Activated T-cell treated with anti-CD3 and anti-CD28 coated beads, Interleukin-2, amount 50 U/mL, for 72 hours (primary cell): ENCODE results near the gene POLN. TPM values are rescaled to one million over a fixed set of nuclear protein-coding genes. Genes with fewer than 3 reads are reported as not detected.

Experiments used
- ATAC-seq, 2 donors: fragments of 150-1000 bp; cut with Tn5 transposase; replicated peaks in 1 of 2; 2 replicates each; pipeline ENCODE4 v1.10.0; 2021; ENCODE audit warnings: moderate library complexity in 2 of 2, mild to moderate bottlenecking in 1 of 2
- DNase-seq, 2 donors: peaks; one replicate each; pipeline ENCODE4 v3.0.0; 2021 to 2022; ENCODE audit warnings: mixed read lengths in 1 of 2
- H3K27ac Mint-ChIP-seq: one replicate; pipeline ENCODE4 v1.8.0; 2022; ENCODE audit warnings: mild to moderate bottlenecking, moderate library complexity, mixed read lengths
- H3K27me3 Mint-ChIP-seq: one replicate; pipeline ENCODE4 v1.8.0; 2022; ENCODE audit warnings: low read depth, mixed read lengths
- H3K36me3 Mint-ChIP-seq, 2 donors: one replicate each; pipeline ENCODE4 v1.8.0; 2022; ENCODE audit warnings: mixed read lengths in 2 of 2, mild to moderate bottlenecking in 1 of 2; ENCODE audit not compliant: insufficient read depth in 2 of 2
- H3K4me1 Mint-ChIP-seq: one replicate; pipeline ENCODE4 v1.8.0; 2022; ENCODE audit warnings: low read depth, mixed read lengths
- H3K4me3 Mint-ChIP-seq, 2 donors: one replicate each; pipeline ENCODE4 v1.8.0; 2022; ENCODE audit warnings: mild to moderate bottlenecking in 2 of 2, mixed read lengths in 2 of 2, moderate library complexity in 2 of 2
- H3K9me3 Mint-ChIP-seq, 2 donors: one replicate each; pipeline ENCODE4 v1.8.0; 2022; ENCODE audit warnings: mixed read lengths in 2 of 2
- total RNA-seq, 2 donors: library from RNA; stranded (reverse); gene quantifications; one replicate each; pipeline ENCODE4 v1.2.3, GENCODE V29; 2022

Gene POLN
- total RNA-seq, 2 donors from 2014 or later: 4.6 TPM

DNA sequence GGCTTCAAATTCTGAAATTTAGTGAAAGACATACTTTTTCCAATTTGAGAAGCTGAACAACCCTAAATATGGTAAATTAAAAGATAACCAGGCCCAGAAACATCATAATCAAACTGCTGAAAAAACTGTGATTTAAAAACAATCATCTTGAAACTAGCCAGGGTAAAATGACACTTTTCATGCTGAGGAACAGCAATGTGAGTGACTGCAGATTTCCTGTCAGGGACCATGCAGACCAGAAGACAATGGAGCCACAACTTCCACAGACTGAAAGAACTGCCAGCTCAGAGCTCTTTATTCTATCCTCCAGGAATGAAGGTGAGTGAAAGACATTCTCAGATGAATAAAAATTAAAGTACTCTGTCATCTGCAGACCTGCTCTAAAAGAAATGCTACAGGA lies 109.5 kb downstream of the POLN start:
- H3K4me3 Mint-ChIP-seq: no peak overlapping the region
- H3K27ac Mint-ChIP-seq: no peak overlapping the region
- no peak for DNase-seq
- no peak for ATAC-seq
- H3K36me3 Mint-ChIP-seq: peaks cover 7 to 17% of the 10 kb centered on the region in 2 donors
- no peaks in the 10 kb centered on the region for H3K27me3 Mint-ChIP-seq
- peaks cover 14% of the 10 kb centered on the region for H3K4me1 Mint-ChIP-seq
- peaks cover 12 to 14% of the 10 kb centered on the region in 2 donors for H3K9me3 Mint-ChIP-seq

DNA sequence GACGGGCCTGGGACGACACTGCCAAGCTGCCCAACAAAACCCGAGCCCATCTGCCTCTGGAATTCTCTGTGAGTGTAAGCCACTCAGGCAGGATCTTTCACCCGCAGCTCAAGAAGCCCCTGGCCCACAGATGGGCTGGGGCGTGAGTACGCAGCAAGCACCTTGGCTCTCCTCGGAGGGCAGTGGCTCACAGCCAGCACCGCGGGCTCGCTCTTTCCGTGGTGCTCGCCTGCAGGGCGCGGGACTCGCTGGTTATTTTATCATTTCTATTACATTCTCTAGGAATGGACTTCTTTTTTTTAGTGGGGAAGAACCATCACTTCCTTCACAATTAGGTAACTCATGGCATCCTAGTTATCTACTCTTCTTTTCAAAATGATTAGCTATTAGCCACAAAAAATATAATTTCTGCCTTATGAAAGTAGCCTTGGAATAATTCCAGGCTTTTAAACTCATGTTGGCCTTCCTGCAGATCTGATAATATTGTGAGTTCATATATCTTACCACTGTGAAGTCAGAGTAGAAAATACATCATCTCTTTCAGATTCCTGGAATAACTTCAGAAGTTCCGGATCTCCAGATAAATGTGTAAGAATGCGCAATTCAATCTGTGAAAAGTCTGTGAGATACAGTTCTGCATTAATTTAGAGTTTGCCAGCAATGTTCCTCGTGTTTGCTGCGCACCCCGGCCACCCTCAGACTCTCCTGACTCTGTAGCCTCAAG lies 114.2 kb downstream of the POLN start:
- peaks cover 9 to 10% of the 10 kb centered on the region in 2 donors for H3K9me3 Mint-ChIP-seq
- ATAC-seq (no peak), DNase-seq (no peak)
- H3K36me3 Mint-ChIP-seq: peaks cover 7 to 10% of the 10 kb centered on the region in 2 donors
- no peak overlapping the region for H3K27ac Mint-ChIP-seq
- no peaks in the 10 kb centered on the region for H3K27me3 Mint-ChIP-seq
- no peaks in the 10 kb centered on the region for H3K4me1 Mint-ChIP-seq
- H3K4me3 Mint-ChIP-seq: no peak overlapping the region

DNA sequence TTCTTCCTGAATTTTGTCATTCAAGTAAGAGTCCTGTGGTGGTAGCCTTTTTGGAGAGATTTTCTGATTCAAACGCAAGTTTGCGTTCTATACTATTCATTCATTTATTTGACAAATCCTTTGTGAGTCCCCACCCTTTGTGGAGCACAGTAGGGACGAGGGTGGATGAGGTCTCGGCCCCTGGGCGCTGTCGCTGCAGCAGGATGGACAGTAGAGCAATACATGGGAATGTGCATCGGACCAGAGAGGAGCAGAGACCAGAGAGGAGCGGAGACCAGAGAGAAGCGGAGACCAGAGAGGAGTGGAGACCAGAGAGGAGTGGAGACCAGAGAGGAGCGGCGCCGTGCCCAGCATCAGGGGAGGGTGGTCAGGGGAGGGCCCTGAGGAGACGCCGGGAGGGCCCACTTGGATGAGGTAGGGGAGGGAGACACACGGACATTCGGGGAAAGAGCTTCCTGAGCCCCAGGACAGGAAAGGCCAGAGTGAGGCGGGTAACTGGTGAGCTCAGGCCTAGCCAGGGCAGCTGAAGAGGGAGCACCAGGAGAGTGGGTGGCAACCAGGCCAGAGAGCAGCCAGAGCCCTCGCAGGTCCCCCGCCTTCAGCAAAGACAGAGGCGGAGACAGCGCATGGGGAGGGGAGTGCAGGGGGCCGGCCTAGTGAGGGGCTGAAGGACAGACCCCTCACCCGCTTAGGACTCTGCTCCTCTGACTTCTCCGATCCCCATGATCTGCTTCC lies 115.4 kb downstream of the POLN start:
- no peak for DNase-seq
- Mint-ChIP-seq H3K9me3 (no peaks in the 10 kb centered on the region), H3K27ac (no peak overlapping the region), H3K4me3 (no peak overlapping the region), H3K36me3 (no peaks in the 10 kb centered on the region), H3K27me3 (no peaks in the 10 kb centered on the region), H3K4me1 (no peaks in the 10 kb centered on the region)
- ATAC-seq: no peak

DNA sequence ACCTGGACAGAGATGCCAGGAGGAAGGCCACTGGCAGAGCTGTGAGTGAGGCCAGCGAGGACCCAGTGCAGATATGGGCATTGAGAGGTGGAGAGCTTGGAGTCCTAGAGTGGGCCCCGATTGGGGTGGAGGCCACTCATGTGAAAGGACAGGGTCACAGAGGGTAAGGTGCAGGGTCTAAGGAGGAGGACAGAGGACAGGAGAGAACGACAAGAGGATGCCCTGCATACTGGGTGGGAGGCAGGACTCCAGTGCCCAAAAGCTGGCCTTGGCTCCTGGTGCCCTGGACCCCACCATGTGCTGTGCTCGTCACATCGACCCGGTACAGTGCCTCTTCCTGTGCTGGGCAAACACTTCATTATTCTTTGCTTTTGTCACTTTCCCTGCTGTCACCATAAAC lies 116.1 kb downstream of the POLN start:
- H3K4me1 Mint-ChIP-seq: no peaks in the 10 kb centered on the region
- H3K27me3 Mint-ChIP-seq: no peaks in the 10 kb centered on the region
- H3K27ac Mint-ChIP-seq: no peak overlapping the region
- H3K36me3 Mint-ChIP-seq: no peaks in the 10 kb centered on the region
- H3K4me3 Mint-ChIP-seq: no peak overlapping the region
- ATAC-seq (no peak), DNase-seq (no peak)
- no peaks in the 10 kb centered on the region for H3K9me3 Mint-ChIP-seq

DNA sequence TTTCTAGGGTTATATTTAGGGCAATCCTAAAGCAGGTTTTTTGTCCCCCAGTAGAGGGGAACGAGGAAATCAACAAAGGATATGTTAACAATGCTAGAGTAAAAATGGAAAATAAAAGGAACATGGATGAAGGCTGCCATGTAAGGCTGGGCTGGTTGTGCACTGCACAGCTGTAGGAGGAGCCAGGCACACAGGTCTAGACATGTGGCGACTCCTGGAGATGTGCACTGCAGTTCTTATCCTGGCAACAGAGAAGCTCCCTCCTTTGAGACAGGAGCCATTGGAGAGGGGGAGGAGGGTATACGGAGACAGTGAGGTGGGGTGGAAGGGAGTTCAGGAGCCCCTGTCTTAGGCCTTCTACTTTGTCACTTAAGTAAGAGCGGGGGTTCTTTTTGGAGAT lies 116.9 kb downstream of the POLN start:
- DNase-seq: no peak
- H3K4me1 Mint-ChIP-seq: no peaks in the 10 kb centered on the region
- no peaks in the 10 kb centered on the region for H3K36me3 Mint-ChIP-seq
- no peak overlapping the region for H3K4me3 Mint-ChIP-seq
- H3K9me3 Mint-ChIP-seq: no peaks in the 10 kb centered on the region
- no peak for ATAC-seq
- no peak overlapping the region for H3K27ac Mint-ChIP-seq
- no peaks in the 10 kb centered on the region for H3K27me3 Mint-ChIP-seq

DNA sequence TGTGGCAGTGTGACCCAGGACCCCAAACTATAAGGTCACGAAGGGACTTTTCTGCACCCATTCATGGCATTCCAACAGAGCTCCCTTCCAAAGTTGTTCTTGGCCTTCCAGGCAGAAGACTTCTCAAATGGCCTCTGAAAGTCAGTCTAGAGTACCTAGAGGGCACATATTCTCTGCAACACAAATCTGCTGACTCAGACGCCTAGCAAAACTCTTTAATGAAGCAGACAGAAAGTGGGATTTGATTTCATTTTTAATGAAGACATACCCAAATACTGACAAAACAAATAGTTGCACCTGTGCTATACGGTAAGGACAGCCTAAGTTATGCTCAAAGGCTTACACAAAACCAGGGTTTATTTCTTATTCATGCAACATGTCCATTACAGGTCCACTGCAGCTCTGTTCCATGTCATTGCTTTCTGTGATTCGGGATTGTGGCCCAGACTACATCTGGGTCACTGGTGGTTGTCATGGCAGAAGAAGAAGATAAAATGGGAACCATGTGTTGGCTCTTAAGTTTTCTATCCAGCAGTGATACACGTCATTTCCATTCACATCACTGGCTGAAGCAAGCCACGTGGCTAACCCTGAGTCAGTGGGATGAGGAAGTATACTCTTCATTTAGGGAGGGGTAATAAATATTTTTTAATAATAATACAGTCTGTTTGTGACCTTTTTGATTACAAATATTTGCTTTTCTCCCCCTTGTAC lies 125.1 kb downstream of the POLN start:
- Mint-ChIP-seq H3K9me3 (no peaks in the 10 kb centered on the region), H3K4me1 (no peaks in the 10 kb centered on the region), H3K27ac (no peak overlapping the region), H3K36me3 (no peaks in the 10 kb centered on the region), H3K27me3 (peaks cover 6% of the 10 kb centered on the region), H3K4me3 (no peak overlapping the region)
- DNase-seq (no peak), ATAC-seq (no peak)

DNA sequence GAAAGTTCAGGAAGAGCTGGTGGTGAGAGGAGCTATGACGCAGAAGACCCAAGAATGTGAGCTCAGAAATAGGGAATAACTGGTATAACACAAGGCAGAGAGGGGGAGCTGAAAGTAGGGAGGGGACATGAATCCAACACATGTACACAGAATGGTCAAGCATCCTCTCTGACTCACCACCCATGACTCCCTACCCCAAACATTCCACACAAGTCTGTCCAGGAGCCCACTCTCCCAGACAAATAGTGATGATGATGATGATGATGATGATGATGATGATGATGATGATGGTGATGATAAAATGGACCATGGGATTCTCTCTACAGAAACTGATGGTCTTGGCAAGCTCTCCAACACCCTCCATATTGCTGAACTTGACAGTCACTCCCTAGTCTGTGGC lies 136.4 kb downstream of the POLN start:
- Mint-ChIP-seq H3K4me1 (peaks cover 7% of the 10 kb centered on the region), H3K9me3 (peaks cover 8 to 10% of the 10 kb centered on the region in 2 donors), H3K27me3 (peaks cover 9% of the 10 kb centered on the region), H3K36me3 (peaks cover 6 to 16% of the 10 kb centered on the region in 2 donors), H3K4me3 (no peak overlapping the region), H3K27ac (no peak overlapping the region)
- no peak for ATAC-seq
- no peak for DNase-seq

DNA sequence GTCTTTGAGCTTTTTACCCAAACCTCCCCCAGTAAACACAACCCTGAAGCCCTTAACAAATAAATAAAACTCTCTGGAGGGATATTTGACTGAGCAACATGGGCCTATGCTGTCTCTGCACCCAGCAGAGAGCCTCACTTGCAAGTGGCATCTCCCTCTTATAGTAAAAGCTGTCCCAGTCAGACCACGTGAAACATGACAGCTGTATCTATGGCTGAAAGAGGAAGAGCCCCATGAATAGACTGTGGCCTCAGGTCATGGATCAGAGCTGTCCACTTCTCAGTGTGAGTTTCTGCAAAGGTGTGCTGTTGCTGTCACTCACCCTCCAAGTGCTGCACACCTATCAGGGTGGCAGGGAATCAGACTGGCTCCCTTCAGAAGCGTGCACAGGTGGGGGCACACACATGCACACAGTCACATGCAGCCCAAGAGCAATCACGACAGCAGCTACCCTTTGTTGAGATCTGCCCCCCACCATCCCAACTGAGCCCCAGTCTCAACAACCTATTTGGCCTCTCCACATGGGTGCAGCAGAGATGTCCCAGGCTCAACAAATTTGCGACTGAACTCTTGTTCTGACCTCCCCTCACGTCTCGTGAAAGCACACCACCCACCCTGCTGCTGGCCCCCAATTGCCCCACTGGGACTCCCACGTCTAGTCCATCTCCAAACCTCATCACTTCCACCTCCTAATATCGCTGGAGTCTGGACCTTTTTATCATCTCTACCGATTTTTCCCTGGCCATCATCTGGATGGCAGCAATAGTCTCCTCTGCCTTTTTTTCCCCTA lies 137.2 kb downstream of the POLN start:
- no peak overlapping the region for H3K27ac Mint-ChIP-seq
- peaks cover under 1% of the 10 kb centered on the region for H3K27me3 Mint-ChIP-seq
- H3K9me3 Mint-ChIP-seq: peaks cover 8 to 10% of the 10 kb centered on the region in 2 donors
- ATAC-seq: no peak
- H3K4me3 Mint-ChIP-seq: no peak overlapping the region
- H3K4me1 Mint-ChIP-seq: peaks cover 7% of the 10 kb centered on the region
- DNase-seq: no peak
- H3K36me3 Mint-ChIP-seq: peaks cover 6 to 16% of the 10 kb centered on the region in 2 donors

DNA sequence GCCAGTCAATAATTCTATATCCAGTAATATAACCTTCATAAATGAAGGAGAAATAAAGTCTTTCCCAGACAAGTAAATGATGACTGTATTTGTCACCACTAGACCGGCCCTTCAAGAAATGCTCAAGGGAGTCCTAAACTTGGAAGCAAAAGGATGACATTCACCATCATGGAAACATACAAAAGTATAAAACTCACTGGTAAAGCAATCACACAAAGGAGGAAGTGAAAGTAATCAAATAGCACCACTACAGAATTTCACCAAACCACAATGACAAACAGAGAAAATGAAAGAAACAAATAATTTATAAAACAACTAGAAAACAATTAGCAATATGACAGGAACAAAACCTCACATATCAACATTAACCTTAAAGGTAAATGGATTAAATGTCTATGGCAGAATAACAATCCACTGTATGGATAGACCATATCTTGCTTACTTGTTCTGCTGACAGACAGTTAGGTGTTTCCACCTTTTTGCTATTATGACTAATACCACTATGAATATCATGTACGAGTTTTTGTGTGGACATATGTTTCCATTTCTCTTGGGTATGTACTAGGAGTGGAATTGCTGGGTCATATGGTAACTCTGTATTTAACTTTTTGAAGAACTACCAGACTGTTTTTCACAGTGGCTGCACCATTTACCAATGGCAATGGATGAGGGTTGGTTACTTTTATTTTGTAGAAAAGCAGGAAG lies 137.9 kb downstream of the POLN start:
- peaks cover 6 to 16% of the 10 kb centered on the region in 2 donors for H3K36me3 Mint-ChIP-seq
- no peaks in the 10 kb centered on the region for H3K27me3 Mint-ChIP-seq
- DNase-seq: no peak
- no peak overlapping the region for H3K4me3 Mint-ChIP-seq
- H3K4me1 Mint-ChIP-seq: peaks cover 6% of the 10 kb centered on the region
- no peak overlapping the region for H3K27ac Mint-ChIP-seq
- H3K9me3 Mint-ChIP-seq: peaks cover 8 to 10% of the 10 kb centered on the region in 2 donors
- ATAC-seq: no peak

DNA sequence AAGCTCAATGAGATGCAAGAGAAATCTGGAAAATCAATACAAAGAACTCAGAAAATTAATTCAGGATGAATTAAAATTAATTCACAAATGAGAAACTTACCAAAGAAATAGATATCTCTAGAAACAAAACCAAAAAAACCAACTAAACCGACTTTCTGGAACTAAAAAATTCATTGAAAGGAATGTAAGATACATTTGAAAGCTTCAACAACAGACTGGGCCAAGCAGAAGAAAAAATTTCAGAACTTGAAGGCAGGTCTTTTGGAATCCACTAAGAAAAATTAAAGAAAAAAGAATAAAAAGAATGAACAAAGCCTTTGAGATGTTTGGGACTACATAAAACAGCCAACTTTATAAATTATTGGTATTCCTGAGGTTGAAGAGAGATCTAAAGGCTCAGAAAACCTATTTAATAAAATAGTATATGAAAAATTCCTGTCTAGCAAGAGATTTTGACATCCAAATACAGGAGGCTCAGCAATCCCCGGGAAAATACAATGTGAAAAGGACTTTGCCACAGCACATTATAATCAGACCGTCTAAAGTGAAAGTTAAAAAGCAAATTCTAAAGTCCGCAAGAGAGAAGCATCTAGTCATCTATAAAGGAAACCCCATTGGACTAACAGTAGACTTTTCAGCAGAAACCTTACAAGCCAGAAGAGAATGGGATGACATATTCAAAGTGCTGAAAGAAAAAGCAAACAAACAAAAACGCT lies 138.6 kb downstream of the POLN start:
- Mint-ChIP-seq H3K36me3 (peaks cover 6 to 16% of the 10 kb centered on the region in 2 donors), H3K4me3 (no peak overlapping the region), H3K4me1 (no peaks in the 10 kb centered on the region), H3K27ac (no peak overlapping the region), H3K9me3 (peaks cover 8 to 10% of the 10 kb centered on the region in 2 donors), H3K27me3 (no peaks in the 10 kb centered on the region)
- no peak for DNase-seq
- no peak for ATAC-seq

DNA sequence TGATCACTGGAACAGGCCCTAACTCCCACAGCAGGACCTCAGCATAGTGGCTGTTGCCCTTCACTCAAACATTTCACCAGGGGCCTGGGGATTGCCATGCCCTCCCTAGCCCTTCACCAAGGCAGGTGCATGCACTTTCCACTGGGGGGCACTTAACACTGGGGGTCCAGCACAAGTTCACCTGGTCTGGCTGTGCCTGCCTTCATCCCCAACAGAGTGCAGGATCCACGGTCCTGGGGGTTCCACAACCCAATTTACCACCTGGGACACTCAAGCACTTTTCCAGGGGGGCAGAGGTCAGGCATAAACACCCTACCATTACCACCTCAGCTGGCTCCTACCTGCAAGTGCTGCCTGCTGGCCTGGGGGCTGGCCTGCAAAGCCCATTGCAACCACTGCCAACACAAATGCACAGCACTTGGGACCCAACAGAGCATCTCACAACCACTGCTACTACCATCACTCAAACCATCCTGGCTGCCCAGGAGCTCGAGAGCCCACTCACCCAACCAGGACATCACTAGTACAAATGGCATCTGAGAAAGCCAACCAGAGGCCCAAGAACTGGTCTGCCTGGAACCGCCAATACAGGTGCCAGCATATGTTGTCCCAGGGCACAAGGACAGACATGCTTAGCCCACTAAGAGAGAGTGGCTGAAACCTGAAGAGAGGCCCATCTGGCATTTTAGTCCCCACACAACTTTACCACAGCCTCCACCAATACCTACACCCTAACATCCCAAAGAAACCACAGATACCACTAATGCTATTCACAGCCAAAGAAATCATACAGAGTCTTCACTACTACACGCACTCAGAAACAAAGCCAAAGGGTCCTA lies 139.7 kb downstream of the POLN start:
- H3K4me1 Mint-ChIP-seq: no peaks in the 10 kb centered on the region
- no peak for DNase-seq
- peaks cover 8 to 10% of the 10 kb centered on the region in 2 donors for H3K9me3 Mint-ChIP-seq
- no peak for ATAC-seq
- no peaks in the 10 kb centered on the region for H3K27me3 Mint-ChIP-seq
- H3K4me3 Mint-ChIP-seq: no peak overlapping the region
- peaks cover 6 to 16% of the 10 kb centered on the region in 2 donors for H3K36me3 Mint-ChIP-seq
- H3K27ac Mint-ChIP-seq: no peak overlapping the region
